Measurements from ENCODE around the gene CALML4. TPM values are rescaled to one million over a fixed set of nuclear protein-coding genes. Genes with fewer than 3 reads are reported as not detected.
"Not testable (repeated sequence)": the region's sequence is repeated elsewhere in the genome, so short reads cannot be mapped to it uniquely, and the experiment has no call there.

The CALML4 gene
- total RNA-seq, 1 donor = 2.7 TPM

DNA sequence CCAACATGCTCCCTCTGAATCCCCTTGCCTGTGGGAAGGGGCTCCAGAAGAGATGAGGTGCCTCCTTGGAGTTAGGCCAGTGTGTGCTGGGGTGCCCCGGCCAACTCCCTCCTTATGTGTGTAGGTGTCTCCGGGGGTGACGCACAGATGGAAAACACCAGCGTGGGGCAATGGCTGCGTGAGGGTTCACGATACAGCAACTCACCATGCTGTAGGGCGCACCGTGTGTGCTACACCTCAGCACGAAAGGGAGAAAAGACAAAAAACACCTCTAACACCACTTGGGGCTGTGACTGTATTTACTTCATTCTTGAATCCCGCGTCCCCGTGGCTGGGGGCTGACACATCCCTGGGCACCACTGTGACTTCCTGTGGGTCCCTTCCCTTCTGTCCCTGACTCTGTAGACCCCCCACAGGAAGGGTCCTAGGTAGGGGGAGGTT, 1.6 kb upstream of the CALML4 start:
- no peak overlapping the region for H3K4me3 ChIP-seq (ENCODE audit: low read depth, low read length)
- DNase-seq (ENCODE audit: low read depth) = no peak
- TF ChIP-seq, protein P1, sequence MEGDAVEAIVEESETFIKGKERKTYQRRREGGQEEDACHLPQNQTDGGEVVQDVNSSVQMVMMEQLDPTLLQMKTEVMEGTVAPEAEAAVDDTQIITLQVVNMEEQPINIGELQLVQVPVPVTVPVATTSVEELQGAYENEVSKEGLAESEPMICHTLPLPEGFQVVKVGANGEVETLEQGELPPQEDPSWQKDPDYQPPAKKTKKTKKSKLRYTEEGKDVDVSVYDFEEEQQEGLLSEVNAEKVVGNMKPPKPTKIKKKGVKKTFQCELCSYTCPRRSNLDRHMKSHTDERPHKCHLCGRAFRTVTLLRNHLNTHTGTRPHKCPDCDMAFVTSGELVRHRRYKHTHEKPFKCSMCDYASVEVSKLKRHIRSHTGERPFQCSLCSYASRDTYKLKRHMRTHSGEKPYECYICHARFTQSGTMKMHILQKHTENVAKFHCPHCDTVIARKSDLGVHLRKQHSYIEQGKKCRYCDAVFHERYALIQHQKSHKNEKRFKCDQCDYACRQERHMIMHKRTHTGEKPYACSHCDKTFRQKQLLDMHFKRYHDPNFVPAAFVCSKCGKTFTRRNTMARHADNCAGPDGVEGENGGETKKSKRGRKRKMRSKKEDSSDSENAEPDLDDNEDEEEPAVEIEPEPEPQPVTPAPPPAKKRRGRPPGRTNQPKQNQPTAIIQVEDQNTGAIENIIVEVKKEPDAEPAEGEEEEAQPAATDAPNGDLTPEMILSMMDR (IDR thresholded peaks at IDR 0.05; ENCODE audit: insufficient read depth, low read length) = no peak

DNA sequence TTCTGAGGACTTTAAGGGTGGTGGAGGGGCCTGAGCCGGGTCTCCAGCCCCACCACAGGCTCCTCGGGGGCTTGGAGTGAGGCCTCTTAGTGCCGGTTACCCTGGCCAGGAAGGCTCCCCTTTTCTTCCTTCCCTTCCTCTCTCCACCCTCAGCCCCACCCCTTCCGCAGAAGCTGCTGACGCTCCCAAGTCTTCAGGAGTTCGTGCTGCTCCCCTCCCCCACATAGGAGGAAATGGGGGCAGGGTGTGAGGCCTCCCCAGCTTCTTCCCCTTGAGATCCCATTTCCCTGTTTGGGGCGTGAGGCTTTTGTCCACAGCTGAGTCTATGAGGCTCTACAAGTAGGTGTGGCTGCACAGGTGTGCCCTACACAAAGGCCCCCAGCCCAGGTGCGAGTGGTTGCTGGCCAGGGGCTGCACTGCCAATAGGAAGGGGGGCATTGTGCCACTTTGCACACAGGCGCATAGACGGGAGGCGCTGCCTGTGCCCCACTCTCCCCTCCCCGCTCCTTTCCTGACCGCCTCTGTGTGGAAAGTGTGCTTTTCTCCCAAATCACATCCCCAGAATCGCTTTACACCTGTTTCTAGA, 915 bp upstream of the CALML4 start:
- H3K4me3 ChIP-seq (ENCODE audit: low read depth, low read length) = no peak overlapping the region
- no peak for DNase-seq (ENCODE audit: low read depth)
- TF ChIP-seq, protein P1 (IDR thresholded peaks at IDR 0.05; ENCODE audit: insufficient read depth, low read length) = no peak

DNA sequence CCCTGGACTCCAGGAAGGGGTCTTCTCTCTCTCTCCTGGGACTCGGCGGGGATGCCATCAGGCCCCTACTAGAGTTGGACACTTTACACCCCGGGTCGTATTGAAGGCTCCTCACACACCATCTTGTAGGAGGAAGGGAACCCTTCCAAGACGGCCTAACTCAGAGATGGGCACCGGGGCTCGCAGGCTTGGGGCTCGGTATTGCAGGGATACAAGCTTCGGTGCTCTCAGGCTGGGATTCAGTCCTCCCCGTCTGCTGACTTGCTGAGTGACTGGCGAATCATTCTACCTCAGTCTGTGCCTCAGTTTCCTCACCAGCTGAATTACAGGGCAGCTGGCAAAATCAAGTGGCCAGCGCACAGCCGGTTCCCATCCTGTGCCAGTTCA, 419 bp upstream of the CALML4 start:
- no peak overlapping the region for H3K4me3 ChIP-seq (ENCODE audit: low read depth, low read length)
- no peak for DNase-seq (ENCODE audit: low read depth)
- TF ChIP-seq, protein P1 (IDR thresholded peaks at IDR 0.05; ENCODE audit: insufficient read depth, low read length) = no peak

DNA sequence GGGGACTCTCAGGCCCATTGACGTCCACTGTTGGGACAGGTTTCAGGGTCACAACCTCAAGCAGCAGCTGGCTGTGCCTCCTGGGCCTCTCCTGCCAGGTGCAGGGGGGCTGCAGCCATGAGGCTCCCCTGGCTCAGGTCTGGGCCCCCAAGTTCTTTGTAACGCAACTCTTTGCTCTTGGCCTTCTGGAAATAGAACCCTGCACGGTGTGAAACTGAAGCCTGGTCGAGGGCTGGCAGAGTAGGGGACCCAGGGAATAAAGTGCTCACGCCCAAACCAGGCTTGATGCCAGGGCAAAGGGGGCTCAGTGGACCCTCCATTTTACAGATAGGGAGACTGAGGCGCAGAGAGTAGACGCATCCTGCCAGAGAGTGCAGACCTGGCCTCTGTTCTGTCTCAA, 771 bp downstream of the CALML4 start:
- no peak for DNase-seq (ENCODE audit: low read depth)
- TF ChIP-seq, protein P1 (IDR thresholded peaks at IDR 0.05; ENCODE audit: insufficient read depth, low read length) = no peak
- no peak overlapping the region for H3K4me3 ChIP-seq (ENCODE audit: low read depth, low read length)

DNA sequence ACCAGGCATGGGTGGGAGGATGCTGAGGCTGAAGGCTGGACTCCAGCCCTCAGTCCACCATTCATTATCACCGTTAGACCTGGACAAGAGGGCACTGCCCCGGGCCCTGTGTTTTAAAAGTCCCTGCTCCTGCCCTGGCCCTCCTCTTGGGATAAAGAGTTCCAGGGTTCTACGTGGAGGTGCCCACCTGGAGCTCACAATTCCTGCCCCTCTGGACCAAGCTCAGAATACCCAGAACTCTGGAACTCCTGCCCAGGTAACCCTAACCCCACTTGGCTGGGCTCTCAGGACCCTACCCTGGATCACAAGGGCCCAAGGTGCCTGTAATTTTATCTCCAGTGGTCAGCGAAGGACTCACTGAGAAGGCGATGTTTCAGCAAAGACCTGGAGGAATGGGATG, 1.2 kb downstream of the CALML4 start:
- no peak overlapping the region for H3K4me3 ChIP-seq (ENCODE audit: low read depth, low read length)
- DNase-seq (ENCODE audit: low read depth) = no peak
- TF ChIP-seq, protein P1 (IDR thresholded peaks at IDR 0.05; ENCODE audit: insufficient read depth, low read length) = no peak

DNA sequence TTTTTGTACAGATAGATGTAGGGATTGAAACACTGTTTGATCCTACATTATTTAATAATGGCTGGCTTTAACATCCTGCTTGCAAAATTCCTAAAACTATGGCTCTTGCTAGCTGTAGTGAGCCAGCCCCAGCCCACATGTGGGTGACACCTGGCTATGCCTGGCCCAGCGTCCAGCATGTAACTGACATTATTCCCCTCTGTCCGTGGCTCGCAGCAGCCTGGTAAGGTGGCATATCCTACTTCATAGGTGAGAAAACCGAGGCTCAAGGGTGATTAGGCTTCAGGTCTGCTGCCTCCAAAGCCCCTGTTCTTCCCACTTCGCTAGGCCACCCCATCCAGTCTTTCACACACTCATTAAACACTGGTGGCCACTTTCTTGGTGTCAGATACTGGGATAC, 1.6 kb downstream of the CALML4 start:
- TF ChIP-seq, protein P1 (IDR thresholded peaks at IDR 0.05; ENCODE audit: insufficient read depth, low read length) = no peak
- H3K4me3 ChIP-seq (ENCODE audit: low read depth, low read length) = no peak overlapping the region
- no peak for DNase-seq (ENCODE audit: low read depth)

DNA sequence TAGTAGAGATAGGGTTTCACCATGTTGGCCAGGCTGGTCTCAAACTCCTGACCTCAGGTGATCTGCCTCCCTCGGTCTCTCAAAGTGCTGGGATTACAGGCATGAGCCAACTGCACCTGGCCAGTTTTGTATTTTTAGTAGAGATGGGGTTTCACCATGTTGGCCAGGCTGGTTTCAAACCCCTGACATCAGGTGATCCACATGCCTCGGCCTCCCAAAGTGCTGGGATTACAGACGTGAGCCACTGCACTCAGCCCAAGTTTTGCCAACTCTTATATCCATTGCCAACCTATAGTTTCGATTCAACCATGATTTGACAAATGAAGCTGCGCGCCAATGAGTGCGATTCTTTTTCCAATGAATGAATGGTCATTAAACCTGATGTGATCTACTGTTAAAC, 2.1 kb downstream of the CALML4 start:
- H3K4me3 ChIP-seq (ENCODE audit: low read depth, low read length); DNase-seq (ENCODE audit: low read depth): not testable (repeated sequence)
